ENCODE data around the gene CNKSR2. TPM values are rescaled to one million over a fixed set of nuclear protein-coding genes. Genes with fewer than 3 reads are reported as not detected.

Gene CNKSR2
- total RNA-seq, 1 experiment from 2014 or later, result 52.9 TPM

GRCh38 chrX:21528076-21528475, 153.9 kb downstream of the CNKSR2 start:
- H3K4me1 Mint-ChIP-seq, result peaks cover under 1 to 2% of the 10 kb centered on the region in 2 experiments; a peak in 2 of 4 replicates
- no peak overlapping the region for H3K9ac ChIP-seq (ENCODE audit: extremely low read depth, insufficient read length, low read length)
- no peak overlapping the region for H4K8ac ChIP-seq (replicated peaks; ENCODE audit: insufficient read length, low read depth, low read length)
- peaks cover 2 to 6% (median 4%) of the 10 kb centered on the region in 3 experiments; a peak in 4 of 7 replicates for H3K36me3 Mint-ChIP-seq (ENCODE audit: insufficient read depth in 1 of 3, low read depth in 3 of 3)
- no peak for TF ChIP-seq CTCF (conservative IDR thresholded peaks at IDR 0.05)
- no peak overlapping the region for H3K27ac Mint-ChIP-seq
- H2BK5ac ChIP-seq (ENCODE audit: insufficient read length, low read length), result no peak overlapping the region
- H2BK120ac ChIP-seq (ENCODE audit: low read depth, low read length, poor library complexity, severe bottlenecking), result no peak overlapping the region
- H3K27me3 Mint-ChIP-seq (ENCODE audit: low read depth), result no peaks in the 10 kb centered on the region
- no peak overlapping the region for H2BK20ac ChIP-seq (ENCODE audit: low read depth, low read length, poor library complexity, severe bottlenecking)
- no peak overlapping the region for H3K4me2 ChIP-seq (ENCODE audit: insufficient read depth, insufficient read length, low read length)
- no peaks in the 10 kb centered on the region for H3K23me2 ChIP-seq (ENCODE audit: insufficient read length, low read depth, low read length, poor library complexity, severe bottlenecking)
- H3K4me3 Mint-ChIP-seq, result no peak overlapping the region
- H4K91ac ChIP-seq (ENCODE audit: insufficient read length, low read depth, low read length), result no peak overlapping the region
- H3K4me1 ChIP-seq (ENCODE audit: insufficient read depth, low read length), result no peaks in the 10 kb centered on the region
- H4K5ac ChIP-seq (ENCODE audit: insufficient read length, low read depth, low read length), result no peak overlapping the region
- no peak overlapping the region for H2BK15ac ChIP-seq (ENCODE audit: low read depth, low read length)
- no peak overlapping the region for H3K27ac ChIP-seq (ENCODE audit: insufficient read length, low read depth, low read length)
- no peaks in the 10 kb centered on the region for H4K20me1 ChIP-seq (ENCODE audit: control insufficient read depth, insufficient read depth, insufficient read length)
- H3K56ac ChIP-seq (ENCODE audit: insufficient read length, low read depth, low read length), result no peak overlapping the region
- no peaks in the 10 kb centered on the region for H3K9me3 ChIP-seq (ENCODE audit: control insufficient read depth, low read depth, low read length)
- peaks cover 0 to 4% of the 10 kb centered on the region in 2 experiments; a peak in 3 of 5 replicates for H3K9me3 Mint-ChIP-seq
- H3K4ac ChIP-seq (ENCODE audit: low read depth, low read length), result no peak overlapping the region
- DNase-seq, result no peak
- no peaks in the 10 kb centered on the region for H3K79me2 ChIP-seq (ENCODE audit: insufficient read depth, low read length)
- H3T11ph ChIP-seq (ENCODE audit: low read length), result no peak overlapping the region
- no peak overlapping the region for H2AK5ac ChIP-seq (ENCODE audit: insufficient read length, low read length)
- no peaks in the 10 kb centered on the region for H3K79me1 ChIP-seq (ENCODE audit: insufficient read depth, low read depth, low read length, poor library complexity, severe bottlenecking)
- no peak overlapping the region for H2AFZ ChIP-seq (ENCODE audit: low read length)
- H3K23ac ChIP-seq (ENCODE audit: insufficient read length, low read depth, low read length), result no peak overlapping the region
- no peak overlapping the region for H3K14ac ChIP-seq (ENCODE audit: insufficient read depth, low read length)
- H3K27me3 ChIP-seq (ENCODE audit: insufficient read depth, low read length), result no peaks in the 10 kb centered on the region
- H3K18ac ChIP-seq (ENCODE audit: insufficient read length, low read depth, low read length), result no peak overlapping the region
- H2BK12ac ChIP-seq (ENCODE audit: insufficient read length, low read depth, low read length), result no peak overlapping the region
